Left cardiac atrium (tissue), 4 donors: ENCODE data around the gene ORM1. TPM values are rescaled to one million over a fixed set of nuclear protein-coding genes. Genes with fewer than 3 reads are reported as not detected.
A peak's percentile ranks its signal among the peaks of the same experiment; 100 is the strongest.

Experiments used
- ATAC-seq, 2 donors: fragments of 200-7000 bp; cut with Tn5 transposase; one replicate each; pipeline ENCODE4 v1.9.1; 2020; ENCODE audit warnings: mild to moderate bottlenecking in 2 of 2, moderate library complexity in 2 of 2
- DNase-seq: peaks from one replicate; pipeline ENCODE4 v3.0.0-alpha.2; 2020
- intact Hi-C, 2 donors: fragments of 100-400 bp; cut with DNase I; formaldehyde crosslinking; loops; one replicate each; pipeline versions ENCODE4 v1.14.1 to v1.15.1; 2022 to 2023
- total RNA-seq, 2 donors: library from RNA; stranded (reverse); fragmentation: NEBNext Ultra II Directional; extraction: Animal tissue kit (Norgen Biotek cat#: 25700); gene quantifications; one replicate each; pipeline ENCODE4 v1.2.1, GENCODE V29; 2021
- donor health status: DM: no; HTN: yes; CAD: no.
- donor health status: DM: no; HTN: yes; CAD: no; lungs with severe emphysema.
- donor health status: DM: yes; HTN: yes; CAD: no.
- donor health status: Dilated cardiomyopathy.

ORM1 gene
- total RNA-seq, 2 donors from 2014 or later: 0.71 to 4.8 TPM

GRCh38 chr9:114347675-114348074 lies 24.8 kb downstream of the ORM1 start:
- ATAC-seq (no peak), DNase-seq (no peak)
- intact Hi-C loops: no loop called here

DNA sequence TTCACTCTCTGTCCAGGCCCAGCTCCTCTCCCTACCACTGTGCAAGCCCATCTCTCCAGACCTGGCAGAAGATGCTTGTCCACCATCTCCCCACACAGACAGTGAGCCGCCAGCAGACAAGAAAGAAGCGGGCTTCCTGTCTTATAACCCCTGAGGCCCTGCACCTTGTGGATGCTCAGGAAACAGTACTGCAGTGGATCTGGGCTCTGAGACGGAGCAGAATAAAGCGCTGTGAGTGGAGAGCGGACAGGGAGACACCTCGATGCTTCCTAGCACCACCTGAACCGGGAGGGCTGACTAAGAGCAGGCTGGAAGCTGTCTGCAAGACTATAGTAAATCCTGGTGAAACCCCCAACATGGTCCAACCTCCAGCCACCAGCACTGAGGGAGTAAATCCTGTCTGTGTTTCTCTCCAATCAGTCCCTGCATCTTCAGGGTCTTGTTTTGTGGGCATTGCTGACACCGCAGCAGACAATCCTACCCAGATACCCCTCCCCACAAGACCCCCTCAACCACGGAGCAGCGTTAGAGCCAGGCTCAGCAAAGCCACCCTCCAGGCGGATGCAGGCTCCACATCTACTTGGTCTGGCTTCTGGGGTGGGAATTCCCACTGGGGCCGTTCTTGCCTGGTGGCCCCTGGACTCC lies 25.5 kb downstream of the ORM1 start:
- DNase-seq (no peak), ATAC-seq (no peak)
- intact Hi-C loops: no loop called here

DNA sequence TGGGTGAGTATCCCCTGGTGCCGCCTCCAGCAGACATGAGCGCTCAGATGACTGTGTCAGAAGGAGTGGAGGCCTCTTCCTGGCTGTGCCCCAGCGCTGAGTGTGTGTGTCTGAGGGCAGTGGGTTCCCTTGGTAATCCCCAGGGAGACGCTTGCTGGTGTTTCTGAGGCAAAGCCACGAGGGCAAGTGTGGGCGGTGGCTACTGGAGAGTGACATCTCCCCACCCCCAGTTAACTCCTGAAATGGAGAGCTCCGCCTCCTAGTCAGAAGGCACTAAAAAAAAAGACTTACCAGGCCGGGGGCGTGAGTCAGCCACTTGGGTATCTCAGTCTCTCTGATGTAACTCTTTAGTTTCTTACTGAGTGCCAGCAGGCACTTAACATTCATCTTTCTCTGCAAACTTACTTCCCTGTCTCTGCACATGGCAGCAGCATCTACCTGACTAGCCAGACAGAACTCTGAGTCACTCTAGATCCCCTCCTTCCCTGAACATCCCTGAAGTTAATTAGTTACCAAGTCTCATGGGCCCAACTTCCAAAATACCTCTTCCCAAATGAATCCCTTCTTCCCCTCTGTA lies 26.1 kb downstream of the ORM1 start:
- peak; percentile 86 to 92 for ATAC-seq
- peak; percentile 74 for DNase-seq
- intact Hi-C loops: no loop called here

DNA sequence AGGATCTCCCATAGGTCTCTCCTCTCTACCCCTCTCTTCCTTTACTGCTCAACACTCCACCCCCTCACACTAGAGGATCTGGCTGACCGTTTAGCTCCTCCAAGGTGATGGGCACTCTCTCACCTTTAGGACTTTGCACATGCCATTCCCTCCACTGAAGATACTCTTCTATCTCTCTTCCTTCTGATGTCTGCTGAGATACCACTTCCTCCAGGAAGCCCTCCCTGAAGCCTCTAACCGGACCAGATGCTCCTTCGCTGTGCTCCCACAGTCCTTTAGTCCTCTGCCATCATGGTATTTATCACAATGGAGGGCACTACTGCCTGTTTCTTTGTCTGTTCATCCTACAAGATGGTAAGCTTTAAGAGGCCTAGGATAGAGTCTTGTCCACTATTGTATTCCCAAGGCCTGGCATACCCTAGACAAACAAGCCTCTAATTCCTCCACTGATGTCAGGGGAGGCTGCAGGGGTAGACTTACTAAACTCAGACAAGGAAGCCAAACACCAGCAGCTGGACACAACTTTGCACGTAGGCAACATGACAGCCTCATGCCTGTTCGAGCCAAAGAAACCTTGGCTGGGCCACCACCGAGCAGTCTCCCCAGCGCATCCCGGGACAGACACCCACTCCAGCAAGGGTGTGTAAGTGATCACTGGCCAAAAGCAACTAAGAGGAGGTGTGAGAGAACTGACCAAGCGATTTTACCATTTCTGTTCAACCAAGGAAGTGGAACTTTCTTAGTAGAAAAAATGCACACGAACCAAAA lies 27.0 kb downstream of the ORM1 start:
- peak in 1 of 2 donors; percentile 4 for ATAC-seq
- no peak for DNase-seq
- intact Hi-C loops: no loop called here

GRCh38 chr9:114350636-114351401 lies 27.9 kb downstream of the ORM1 start:
- intact Hi-C loops: no loop called here
- no peak for DNase-seq
- ATAC-seq: no peak

GRCh38 chr9:114351932-114352331 lies 29.0 kb downstream of the ORM1 start:
- intact Hi-C loops: no loop called here
- DNase-seq: no peak
- no peak for ATAC-seq

- ATAC-seq (no peak), DNase-seq (no peak)
- intact Hi-C loops: no loop called here
Measured at GRCh38 chr9:114355821-114356220, 32.9 kb downstream of the ORM1 start.

GRCh38 chr9:114356792-114357191 lies 33.9 kb downstream of the ORM1 start:
- ATAC-seq (peak in 1 of 2 donors; percentile 61), DNase-seq (no peak)
- intact Hi-C loops: no loop called here

DNA sequence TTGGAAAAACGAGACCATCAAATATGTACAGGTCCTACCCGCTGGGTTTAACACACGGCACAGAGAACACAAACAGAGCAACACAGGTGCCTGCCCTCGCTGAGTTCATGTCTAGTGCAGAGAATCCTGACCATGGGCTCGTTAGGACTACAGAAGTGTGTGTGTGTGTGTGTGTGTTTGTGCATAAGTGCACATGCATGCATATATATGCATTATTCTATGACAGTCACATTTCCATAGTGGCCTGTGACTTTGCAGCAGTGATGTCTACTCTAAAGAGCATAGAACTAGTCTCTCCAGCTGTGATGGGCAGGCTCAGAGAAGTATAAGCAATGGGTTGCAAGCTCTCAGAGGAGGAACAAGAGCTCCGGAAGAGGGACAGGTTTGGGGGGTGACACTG lies 34.5 kb downstream of the ORM1 start:
- DNase-seq: no peak
- intact Hi-C loops: no loop called here
- ATAC-seq: no peak

GRCh38 chr9:114357911-114358328 lies 35.0 kb downstream of the ORM1 start:
- ATAC-seq (no peak), DNase-seq (no peak)
- intact Hi-C loops: no loop called here

DNA sequence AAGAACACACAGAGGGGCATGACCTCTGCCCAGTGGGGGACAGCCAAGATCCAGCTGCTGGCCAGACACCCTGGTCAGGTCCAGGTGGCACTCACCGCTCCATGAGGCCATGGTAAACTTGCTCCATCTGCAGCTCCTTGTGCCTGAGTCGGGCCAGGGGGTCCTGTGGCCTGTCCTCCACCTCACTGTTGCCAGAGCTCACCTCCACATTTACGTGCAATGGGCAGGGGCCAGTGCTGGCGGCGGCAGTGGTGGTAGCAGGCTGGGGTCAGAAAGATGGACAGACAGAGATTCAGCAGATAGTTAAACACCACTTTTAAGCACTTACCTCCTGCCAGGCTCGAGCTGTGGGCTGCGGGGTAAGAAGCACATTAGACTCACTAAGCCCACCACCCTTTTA lies 36.9 kb downstream of the ORM1 start:
- intact Hi-C loops: no loop called here
- DNase-seq (no peak), ATAC-seq (no peak)

DNA sequence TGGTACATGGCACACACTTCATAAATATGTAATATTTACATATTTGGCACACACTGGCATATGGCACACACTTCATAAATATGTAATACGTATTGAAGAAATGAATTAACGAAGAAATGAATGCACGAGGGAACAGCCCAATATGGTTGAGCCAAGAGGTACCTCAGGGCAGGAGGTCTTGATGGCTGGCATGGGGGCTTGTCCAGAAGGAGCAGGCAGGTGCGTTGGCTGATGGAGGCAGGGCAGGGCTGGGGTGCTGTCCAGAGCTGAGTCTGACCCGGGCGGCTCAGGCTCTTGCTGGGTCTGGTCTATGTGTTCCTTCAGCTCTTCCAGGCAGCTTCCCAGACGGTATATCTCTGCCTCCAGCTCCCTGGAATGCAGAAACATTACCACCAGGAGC lies 38.6 kb downstream of the ORM1 start:
- ATAC-seq: no peak
- no peak for DNase-seq

DNA sequence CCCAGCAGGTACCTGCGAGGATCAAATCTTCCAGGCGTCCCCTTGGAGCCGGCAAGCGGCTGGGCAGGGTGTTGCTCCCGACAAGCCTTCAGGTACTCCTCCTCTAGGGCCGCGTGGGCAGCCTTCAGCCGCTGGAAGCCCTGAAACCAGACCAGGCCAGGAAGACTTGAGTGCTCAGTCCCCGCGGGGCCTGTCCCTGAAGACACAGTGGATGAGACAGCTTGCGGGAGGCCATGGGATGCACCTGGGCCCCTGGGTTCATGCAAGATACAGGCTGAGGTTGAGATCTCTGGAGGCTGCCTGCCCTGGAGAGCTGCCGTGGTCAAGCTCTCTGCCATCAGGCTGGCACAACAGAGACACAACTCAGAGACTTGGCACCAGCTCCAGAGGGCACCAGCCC lies 39.5 kb downstream of the ORM1 start:
- no peak for ATAC-seq
- intact Hi-C loops: no loop called here
- no peak for DNase-seq

More for the DNA sequence above, 38.6 kb downstream of the ORM1 start:
- intact Hi-C loops: no loop called here

DNA sequence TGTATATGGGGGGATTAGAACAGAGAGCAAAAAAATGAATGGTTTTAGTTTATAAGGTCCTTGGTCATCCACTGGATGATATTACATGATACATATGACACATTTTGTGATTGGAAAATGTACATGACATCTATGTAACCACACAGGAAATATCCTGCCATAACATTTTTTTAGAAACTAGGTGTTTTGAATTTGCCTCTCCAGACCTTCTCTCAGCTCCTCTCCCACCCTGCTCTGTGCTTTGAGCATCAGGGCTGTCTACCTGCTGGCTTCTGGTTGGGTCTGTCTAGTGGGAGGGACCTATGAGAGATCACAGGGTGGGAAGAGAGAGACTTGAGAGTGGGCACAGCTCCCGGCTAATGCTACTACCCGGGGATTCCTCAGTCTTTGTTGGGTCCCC lies 40.5 kb downstream of the ORM1 start:
- ATAC-seq: no peak
- DNase-seq: no peak
- intact Hi-C loops: no loop called here

GRCh38 chr9:114364134-114365041 lies 41.5 kb downstream of the ORM1 start:
- no peak for DNase-seq
- intact Hi-C loops: no loop called here
- ATAC-seq: peak; percentile 13 to 17

DNA sequence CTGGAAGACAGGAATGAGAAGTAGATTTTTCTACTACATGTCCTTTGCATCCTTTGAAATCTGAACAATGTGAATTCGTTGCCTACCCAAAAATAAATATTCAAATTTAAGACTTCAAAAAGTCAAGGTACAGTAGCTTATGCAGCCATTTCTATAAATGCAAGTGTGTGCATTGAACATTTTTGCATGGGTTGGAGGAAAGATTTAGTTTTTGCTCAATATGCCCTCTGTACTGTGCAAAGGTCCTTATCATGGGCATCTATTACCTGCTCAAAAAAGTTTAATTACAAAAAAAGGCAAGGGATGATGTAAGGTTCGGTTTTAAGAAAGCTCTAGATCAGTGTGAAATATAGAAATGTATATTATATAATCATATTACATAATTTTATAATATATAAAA lies 42.3 kb downstream of the ORM1 start:
- ATAC-seq (no peak), DNase-seq (no peak)
- intact Hi-C loops: no loop called here

GRCh38 chr9:114366334-114367128 lies 43.6 kb downstream of the ORM1 start:
- no peak for DNase-seq
- peak; percentile 20 to 34 for ATAC-seq
- intact Hi-C loops: no loop called here

GRCh38 chr9:114367366-114367765 lies 44.5 kb downstream of the ORM1 start:
- ATAC-seq (no peak), DNase-seq (no peak)
- intact Hi-C loops: no loop called here
